Measurements from ENCODE around the gene LDLRAD4.

GRCh38 chr18:13622751-13623150 is 404.2 kb downstream of the LDLRAD4 start:
- no peak for TF ChIP-seq TAF1 (IDR thresholded peaks at IDR 0.05; ENCODE audit: low read depth)
- no peak for TF ChIP-seq YY1 (IDR thresholded peaks at IDR 0.05; ENCODE audit: low read depth)
- no peak for TF ChIP-seq MAX (IDR thresholded peaks at IDR 0.05)
- no peak for TF ChIP-seq FOXM1 (IDR thresholded peaks at IDR 0.05; ENCODE audit: borderline replicate concordance, low read depth)
- TF ChIP-seq NFIC (IDR thresholded peaks at IDR 0.05), result no peak
- TF ChIP-seq EP300 (IDR thresholded peaks at IDR 0.05; ENCODE audit: borderline replicate concordance), result no peak
- no peak for TF ChIP-seq REST (IDR thresholded peaks at IDR 0.05; ENCODE audit: low read depth)
- TF ChIP-seq CREB1 (IDR thresholded peaks at IDR 0.05; ENCODE audit: low read depth), result no peak
- TF ChIP-seq RAD21 (IDR thresholded peaks at IDR 0.05; ENCODE audit: low read depth), result no peak
- TF ChIP-seq ZBTB7A (IDR thresholded peaks at IDR 0.05; ENCODE audit: low read depth), result no peak
- no peak for TF ChIP-seq CEBPB (IDR thresholded peaks at IDR 0.05)
- TF ChIP-seq USF1 (IDR thresholded peaks at IDR 0.05), result no peak
- TF ChIP-seq EGR1 (IDR thresholded peaks at IDR 0.05), result no peak
- TF ChIP-seq TEAD4 (IDR thresholded peaks at IDR 0.05), result no peak
